GM06990 (cell line): Measurements from ENCODE around the gene SLC15A3.
"Not testable (repeated sequence)": the region's sequence is repeated elsewhere in the genome, so short reads cannot be mapped to it uniquely, and the experiment has no call there.

ENCODE experiments used
- DNase-seq: peaks from one replicate; pipeline ENCODE4 v3.0.0-alpha.2; 2011; ENCODE audit not compliant: insufficient read length; ENCODE audit errors: extremely low read depth
- H3K27me3 ChIP-seq: replicated peaks from 2 replicates; pipeline ENCODE4 v1.6.0; 2011; ENCODE audit warnings: low read length; ENCODE audit not compliant: control insufficient read depth, insufficient read depth
- H3K36me3 ChIP-seq: 2 replicates; pipeline ENCODE4 v1.5.1; 2011; ENCODE audit warnings: low read length; ENCODE audit not compliant: control insufficient read depth, insufficient read depth
- H3K4me3 ChIP-seq: replicated peaks from 2 replicates; pipeline ENCODE4 v1.5.1; 2011; ENCODE audit warnings: low read depth, mild to moderate bottlenecking, control low read depth, low read length
- CTCF ChIP-seq: IDR thresholded peaks from 2 replicates; pipeline ENCODE4 v1.5.1; 2011; ENCODE audit warnings: low read length, control low read depth, mild to moderate bottlenecking, inconsistent platforms; ENCODE audit not compliant: insufficient read depth, poor library complexity, severe bottlenecking

Gene SLC15A3

GRCh38 chr11:60982184-60982583 lies 30.2 kb upstream of the SLC15A3 start:
- TF ChIP-seq CTCF: no peak
- H3K4me3 ChIP-seq: no peak overlapping the region
- no peaks in the 10 kb centered on the region for H3K36me3 ChIP-seq
- H3K27me3 ChIP-seq: no peaks in the 10 kb centered on the region
- DNase-seq: no peak

GRCh38 chr11:60981515-60981914 lies 29.5 kb upstream of the SLC15A3 start:
- no peak overlapping the region for H3K4me3 ChIP-seq
- no peak for DNase-seq
- no peak for TF ChIP-seq CTCF
- no peaks in the 10 kb centered on the region for H3K27me3 ChIP-seq
- H3K36me3 ChIP-seq: no peaks in the 10 kb centered on the region

- no peak overlapping the region for H3K4me3 ChIP-seq
- no peaks in the 10 kb centered on the region for H3K27me3 ChIP-seq
- H3K36me3 ChIP-seq: no peaks in the 10 kb centered on the region
- no peak for DNase-seq
- no peak for TF ChIP-seq CTCF
These were observed 26.8 kb upstream of the SLC15A3 start for GRCh38 chr11:60978546-60979380.

GRCh38 chr11:60977836-60978235 lies 25.9 kb upstream of the SLC15A3 start:
- no peaks in the 10 kb centered on the region for H3K36me3 ChIP-seq
- no peak for DNase-seq
- no peak overlapping the region for H3K4me3 ChIP-seq
- TF ChIP-seq CTCF: no peak
- no peaks in the 10 kb centered on the region for H3K27me3 ChIP-seq

GRCh38 chr11:60977224-60977623 lies 25.2 kb upstream of the SLC15A3 start:
- TF ChIP-seq CTCF: no peak
- no peak for DNase-seq

GRCh38 chr11:60974726-60975125 lies 22.8 kb upstream of the SLC15A3 start:
- no peak overlapping the region for H3K4me3 ChIP-seq
- no peaks in the 10 kb centered on the region for H3K36me3 ChIP-seq
- DNase-seq: no peak
- H3K27me3 ChIP-seq: no peaks in the 10 kb centered on the region
- TF ChIP-seq CTCF: no peak

More at GRCh38 chr11:60977224-60977623, 25.2 kb upstream of the SLC15A3 start:
- Histone ChIP-seq H3K27me3 (no peaks in the 10 kb centered on the region), H3K4me3 (no peak overlapping the region), H3K36me3 (no peaks in the 10 kb centered on the region)

GRCh38 chr11:60974316-60974715 lies 22.3 kb upstream of the SLC15A3 start:
- H3K27me3 ChIP-seq: not testable (repeated sequence)

More at GRCh38 chr11:60974316-60974715, 22.3 kb upstream of the SLC15A3 start:
- H3K36me3 ChIP-seq, DNase-seq, H3K4me3 ChIP-seq: not testable (repeated sequence)
